Measurements from ENCODE around the gene CDH1. TPM values are rescaled to one million over a fixed set of nuclear protein-coding genes. Genes with fewer than 3 reads are reported as not detected.
"Not testable (repeated sequence)": the region's sequence is repeated elsewhere in the genome, so short reads cannot be mapped to it uniquely, and the experiment has no call there.

CDH1 gene
- polyA plus RNA-seq, 1 donor, result 91.5 TPM

GRCh38 chr16:68787419-68787807, 50.3 kb downstream of the CDH1 start:
- not testable (repeated sequence) for DNase-seq

DNA sequence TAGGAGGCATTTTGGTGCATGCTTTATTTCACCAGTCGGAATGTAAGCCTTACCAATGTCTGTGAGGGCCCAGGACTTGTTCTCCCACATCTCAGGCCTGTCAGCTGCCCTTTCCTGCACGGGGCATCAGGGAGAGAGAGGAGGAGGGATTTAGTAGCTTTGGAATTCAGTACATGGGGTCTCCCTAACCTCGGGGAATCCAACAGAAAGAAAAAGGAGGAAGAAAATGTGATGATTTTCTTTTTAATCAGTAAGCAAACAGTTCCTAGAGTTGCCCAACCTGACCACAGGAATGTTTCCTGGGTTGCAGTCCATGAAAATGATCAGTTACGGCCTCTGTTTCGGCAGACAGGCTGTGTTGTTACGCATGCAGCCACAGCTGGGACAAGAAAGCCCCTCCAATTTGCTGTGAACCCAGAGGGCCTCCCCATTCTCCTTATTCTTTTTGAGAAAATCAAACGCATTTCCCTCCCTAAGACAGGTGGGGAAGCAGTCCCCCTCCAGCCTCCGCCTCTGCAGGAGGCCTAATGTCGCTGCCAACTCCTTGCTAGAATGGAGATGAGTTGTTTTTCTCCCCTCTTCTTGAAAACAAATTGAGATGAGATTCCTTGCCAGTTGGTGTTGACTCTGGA, 53.2 kb downstream of the CDH1 start:
- no peak for DNase-seq

DNA sequence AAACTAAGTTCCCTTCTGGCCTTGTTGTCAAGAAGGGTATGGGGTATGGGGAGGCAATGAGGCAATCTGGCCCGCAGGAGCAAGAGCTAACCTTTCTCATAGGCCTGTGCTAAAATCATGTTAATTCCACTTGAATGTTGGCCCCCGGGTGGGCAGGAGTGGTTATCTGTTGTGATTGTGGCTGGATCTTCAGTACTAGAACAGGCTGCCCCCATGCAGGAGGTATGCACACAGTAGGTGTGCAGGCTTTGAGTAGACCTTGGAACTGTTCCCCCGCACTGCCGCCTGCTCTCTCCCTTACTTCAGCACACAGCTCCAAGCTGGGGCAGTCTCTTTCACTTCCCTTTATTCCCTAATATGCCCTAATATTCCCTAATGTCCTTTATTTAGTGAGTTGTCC, 53.9 kb downstream of the CDH1 start:
- no peak for DNase-seq

DNA sequence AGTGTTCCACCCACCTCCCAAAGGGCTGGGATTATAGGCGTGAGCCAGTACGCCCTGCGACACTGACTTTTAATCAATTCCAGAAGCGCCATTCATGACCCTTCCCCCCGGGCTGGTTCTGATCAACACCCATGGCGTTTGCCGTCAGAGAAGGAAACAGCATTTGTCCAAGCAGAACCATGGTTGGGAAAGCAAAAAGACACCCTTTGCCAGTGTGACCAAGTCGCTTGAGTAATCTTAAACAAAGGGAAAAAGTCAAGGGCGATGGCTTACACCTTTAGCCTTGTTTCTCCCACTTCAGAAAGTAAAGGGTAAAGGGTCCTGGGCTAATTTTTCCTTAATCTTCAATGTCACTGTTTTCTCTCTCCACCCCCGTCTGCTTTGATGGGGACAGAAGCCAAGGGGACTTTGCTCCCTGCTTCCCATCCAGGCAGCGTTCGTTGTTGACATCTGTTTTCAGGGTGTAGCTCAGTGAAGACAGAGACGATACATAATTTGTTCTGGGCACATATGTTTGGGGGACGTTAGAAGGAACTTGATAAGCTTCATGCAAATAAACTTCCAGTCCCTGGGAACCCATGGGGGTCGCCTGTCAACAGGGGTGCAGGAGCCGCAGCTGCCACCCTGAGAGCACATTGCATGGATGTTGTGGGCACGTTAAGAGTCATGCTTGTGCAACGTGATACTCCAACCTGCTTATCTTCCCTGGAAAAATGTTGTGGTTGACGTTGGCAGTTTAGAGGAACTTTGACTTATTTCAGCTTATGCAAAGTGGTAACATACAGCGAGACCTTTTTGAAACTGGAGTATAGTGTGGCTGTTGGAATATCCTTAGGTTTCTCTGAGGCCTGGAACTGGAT, 55.6 kb downstream of the CDH1 start:
- DNase-seq, result no peak

GRCh38 chr16:68793401-68793857, 56.3 kb downstream of the CDH1 start:
- no peak for DNase-seq

GRCh38 chr16:68798398-68798797, 61.3 kb downstream of the CDH1 start:
- DNase-seq, result no peak

- DNase-seq, result peak; percentile 87
Measured at GRCh38 chr16:68800257-68800875, 63.3 kb downstream of the CDH1 start.

GRCh38 chr16:68802190-68802589, 65.1 kb downstream of the CDH1 start:
- DNase-seq, result no peak

DNA sequence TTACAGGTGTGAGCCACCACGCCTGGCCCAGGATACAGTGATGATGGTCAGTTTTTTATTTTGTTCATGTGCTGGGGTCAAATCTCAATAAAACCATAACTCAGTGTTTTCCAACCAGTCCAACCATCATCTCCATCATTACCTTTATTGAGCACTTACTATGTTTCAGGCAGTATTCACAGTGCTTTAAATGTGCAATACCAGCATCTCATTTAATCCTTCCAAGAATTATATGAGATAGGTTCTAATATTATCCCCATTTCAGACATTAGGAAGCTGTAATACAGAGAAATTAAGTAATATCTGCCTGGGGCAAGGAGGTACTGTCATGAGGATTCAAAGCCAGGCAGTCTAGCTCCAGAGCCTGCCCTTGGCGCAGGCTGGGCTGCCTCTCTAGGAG, 69.3 kb downstream of the CDH1 start:
- DNase-seq, result no peak

- no peak for DNase-seq
Measured at GRCh38 chr16:68806981-68807380, 69.9 kb downstream of the CDH1 start.

- no peak for DNase-seq
Measured at GRCh38 chr16:68814516-68814915, 77.4 kb downstream of the CDH1 start.

DNA sequence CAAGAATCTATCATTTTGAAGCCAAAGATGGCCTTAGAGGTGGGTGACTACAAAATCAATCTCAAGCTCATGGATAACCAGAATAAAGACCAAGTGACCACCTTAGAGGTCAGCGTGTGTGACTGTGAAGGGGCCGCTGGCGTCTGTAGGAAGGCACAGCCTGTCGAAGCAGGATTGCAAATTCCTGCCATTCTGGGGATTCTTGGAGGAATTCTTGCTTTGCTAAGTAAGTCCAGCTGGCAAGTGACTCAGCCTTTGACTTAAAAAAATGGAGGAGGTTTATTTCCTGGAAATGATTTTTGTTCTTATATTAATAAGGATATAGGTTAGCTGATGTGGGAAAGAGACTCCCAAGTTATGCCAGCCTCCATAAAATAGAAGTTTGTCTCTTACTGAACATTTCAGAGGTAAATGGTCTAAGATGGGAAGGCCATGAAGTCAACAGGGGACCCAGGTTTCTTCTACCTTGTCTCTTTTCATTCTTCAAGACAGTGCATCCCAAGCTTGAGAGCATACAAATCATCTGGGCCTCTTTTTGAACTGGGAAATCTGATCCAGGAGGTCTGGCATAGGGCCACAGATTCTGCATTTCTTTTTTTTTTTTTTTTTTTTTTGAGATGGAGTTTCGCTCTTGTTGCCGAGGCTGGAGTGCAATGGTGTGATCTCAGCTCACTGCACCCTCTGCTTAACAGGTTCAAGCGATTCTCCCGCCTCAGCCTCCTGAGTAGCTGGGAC, 86.5 kb downstream of the CDH1 start:
- DNase-seq, result no peak

DNA sequence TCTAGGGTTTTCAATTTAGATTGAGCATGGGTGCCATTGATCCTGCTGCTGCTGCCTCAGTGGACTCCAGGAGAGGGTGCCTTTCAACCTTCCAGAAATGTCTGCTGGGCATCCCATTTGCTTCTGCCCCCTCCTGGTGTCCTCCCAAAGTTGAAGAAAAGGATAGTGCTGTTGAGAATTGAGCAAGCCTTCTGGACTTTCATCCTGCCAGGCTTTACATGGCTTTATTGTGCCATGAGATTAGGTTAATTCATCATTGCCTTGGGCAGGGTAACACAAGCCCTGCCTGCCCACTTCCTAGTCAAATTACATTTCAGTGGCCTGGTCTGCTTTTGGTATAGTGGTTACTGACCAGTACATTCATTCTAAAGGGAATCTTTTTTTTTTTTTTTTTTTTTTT, 88.3 kb downstream of the CDH1 start:
- DNase-seq, result no peak

DNA sequence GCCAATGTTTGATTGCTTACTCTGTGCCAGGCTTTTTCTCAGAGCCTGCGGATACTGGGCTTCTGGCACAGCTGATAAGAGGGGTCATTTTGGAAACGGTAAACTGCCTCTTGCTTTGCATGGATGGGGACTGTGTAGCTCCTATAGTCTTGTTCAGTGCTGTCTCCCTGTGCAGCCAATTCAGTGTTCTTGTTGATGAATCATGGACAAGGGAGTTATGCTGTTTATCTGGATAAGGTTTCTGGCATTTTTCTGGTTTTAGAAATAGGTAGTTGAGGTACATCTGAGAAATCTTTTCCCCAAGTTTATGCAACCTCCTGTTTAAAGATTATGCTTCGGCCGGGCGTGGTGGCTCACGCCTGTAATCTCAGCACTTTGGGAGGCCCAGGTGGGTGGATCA, 89.6 kb downstream of the CDH1 start:
- no peak for DNase-seq

- DNase-seq, result no peak
Measured at GRCh38 chr16:68833251-68833650, 96.2 kb downstream of the CDH1 start.

GRCh38 chr16:68834550-68834949, 97.5 kb downstream of the CDH1 start:
- no peak for DNase-seq

DNA sequence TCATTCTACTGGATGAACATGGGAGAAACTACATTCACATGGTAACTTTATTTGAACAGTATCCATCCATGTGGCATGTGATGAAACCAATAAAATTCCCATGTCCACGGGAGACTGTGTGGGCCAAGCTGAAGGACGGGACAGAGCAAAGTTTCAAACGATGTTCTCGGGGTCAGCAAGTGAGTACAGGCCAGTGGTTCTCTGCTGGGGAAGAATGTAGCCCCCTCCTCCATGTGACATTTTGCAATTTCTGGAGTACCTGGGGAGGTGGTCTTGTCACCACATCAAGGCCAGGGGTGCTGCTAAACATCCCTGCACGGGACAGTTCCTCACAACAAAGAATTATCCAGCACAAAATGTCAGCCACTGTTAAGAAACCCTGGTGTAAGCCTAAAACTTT, 98.9 kb downstream of the CDH1 start:
- DNase-seq, result no peak

DNA sequence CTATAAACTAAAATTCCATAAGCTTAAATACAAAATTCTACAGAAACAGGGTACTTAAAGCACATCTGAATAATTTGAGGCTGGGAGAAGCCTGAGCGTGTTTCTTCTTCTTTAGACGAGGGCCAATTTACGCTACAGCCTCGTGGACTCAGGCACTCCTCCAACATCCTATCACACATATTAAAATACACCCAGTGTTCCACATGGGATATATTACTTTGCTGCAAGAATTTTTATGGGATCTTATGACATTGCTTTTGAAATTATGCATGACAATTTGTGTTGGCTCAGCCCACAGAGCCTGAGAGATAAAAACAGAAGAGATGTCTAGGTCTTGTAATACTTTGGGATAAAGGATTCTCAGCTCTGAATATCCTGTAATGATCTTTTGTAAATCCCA, 102.7 kb downstream of the CDH1 start:
- no peak for DNase-seq

- not testable (repeated sequence) for DNase-seq
Measured at GRCh38 chr16:68842964-68843481, 105.9 kb downstream of the CDH1 start.

DNA sequence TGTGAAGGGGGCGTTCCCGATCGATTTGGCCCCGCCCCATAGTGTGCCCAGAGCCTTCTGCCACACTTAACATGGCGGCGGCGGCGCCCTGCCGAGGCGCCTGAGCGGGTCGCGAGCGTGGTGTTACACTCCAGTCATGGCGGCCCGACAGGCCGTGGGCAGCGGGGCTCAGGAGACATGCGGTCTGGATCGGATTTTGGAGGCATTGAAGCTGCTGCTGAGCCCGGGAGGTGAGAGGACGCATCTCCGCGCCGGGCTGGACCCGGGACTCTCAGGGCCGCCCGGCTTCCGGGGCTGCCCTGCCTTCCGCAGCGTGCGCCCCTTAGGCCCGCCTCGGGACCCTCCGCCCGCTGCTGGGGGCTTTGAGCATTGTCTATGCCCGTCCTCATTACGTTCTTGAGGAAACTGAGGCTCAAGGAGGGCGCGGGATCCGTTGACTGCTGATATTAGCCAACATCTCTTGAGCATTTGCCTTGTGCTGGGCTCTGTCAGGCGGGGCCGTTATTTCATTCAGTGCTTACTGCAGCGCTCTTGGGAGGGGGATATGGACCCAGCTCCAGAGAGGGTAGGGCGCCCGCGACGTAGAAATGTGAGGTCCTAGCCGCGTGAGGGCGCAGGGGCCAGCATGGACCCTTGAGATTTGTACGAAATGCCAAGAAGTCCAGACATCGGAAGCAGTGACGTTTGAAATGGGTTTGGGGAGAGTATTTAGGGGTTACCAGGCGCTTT, 106.6 kb downstream of the CDH1 start, which contains the start of gene TANGO6:
Gene TANGO6, plus strand, starts transcription at position 50 of the 729 bp plus-strand sequence. Its CDS starts 87 bp downstream, at position 137.
- peak; percentile 81 for DNase-seq

- no peak for DNase-seq
Measured at GRCh38 chr16:68844211-68844564, 107.1 kb downstream of the CDH1 start.
